ENCODE data around the gene ATP2C1.

The ATP2C1 gene

GRCh38 chr3:131053043-131053859 lies 159.4 kb downstream of the ATP2C1 start:
- DNase-seq = no peak
